Airway epithelial cell (primary cell): ENCODE data around the gene ALDH1L1. TPM values are rescaled to one million over a fixed set of nuclear protein-coding genes. Genes with fewer than 3 reads are reported as not detected.

Experiments used
- total RNA-seq: library from RNA; depleted of rRNA; stranded (reverse); fragments of >200 nt; gene quantifications from 2 replicates; pipeline ENCODE4 v1.2.3, GENCODE V29; 2015

ALDH1L1 gene
- 2.9 and 4.8 TPM in 2 replicates for total RNA-seq

GRCh38 chr3:126180477-126181397 lies at the start of gene ALDH1L1:
TSS of gene ALDH1L1 (minus strand) at chr3:126180586. CDS start at chr3:126160979, 19,607 bp downstream.

GRCh38 chr3:126083913-126084767 lies 96.2 kb downstream of the ALDH1L1 start, which contains the start of gene SLC41A3:
TSS of gene SLC41A3 (minus strand) at chr3:126084124. CDS start at chr3:126068219, 15,905 bp downstream.

Other genes starting within 250 kb of the ALDH1L1 start
- 0.85 TPM in 1 of 2 replicates, not detected in the other for gene ROPN1B, start 211.4 kb downstream of the ALDH1L1 start, total RNA-seq
- gene SLC41A3, start 96.5 kb downstream of the ALDH1L1 start, total RNA-seq = 24.4 and 32.1 TPM in 2 replicates
- gene KLF15, start 176.8 kb upstream of the ALDH1L1 start, total RNA-seq = 0.51 and 0.63 TPM in 2 replicates
- not detected in 2 replicates for gene CFAP100, start 214.3 kb upstream of the ALDH1L1 start, total RNA-seq